Activated CD4-positive, alpha-beta T cell treated with anti-CD3 and anti-CD28 coated beads, Interleukin-2, amount 10 ng/mL, durations not matched to agents 7 days and 5 days (primary cell): ENCODE data around the gene COMMD8. TPM values are rescaled to one million over a fixed set of nuclear protein-coding genes. Genes with fewer than 3 reads are reported as not detected.

Experiments used
- CTCF ChIA-PET: fragments of 350-600 bp; sonication (Branson Sonifier 250); formaldehyde crosslinking; loops from one replicate; lab custom pipeline; 2021; ENCODE audit warnings: antibody characterized with exemption; lab: Charles Lee
- POLR2A ChIA-PET: fragments of 350-600 bp; sonication (Branson Sonifier 250); formaldehyde crosslinking; loops from one replicate; lab custom pipeline; 2021; ENCODE audit warnings: antibody characterized with exemption; lab: Charles Lee
- DNase-seq: peaks from one replicate; pipeline ENCODE4 v3.0.0-alpha.2; 2020
- H3K27ac Mint-ChIP-seq: one replicate; pipeline ENCODE4 v1.8.0; 2021; ENCODE audit warnings: mild to moderate bottlenecking, moderate library complexity, mixed read lengths
- H3K27me3 Mint-ChIP-seq: one replicate; pipeline ENCODE4 v1.8.0; 2021; ENCODE audit warnings: mixed read lengths
- H3K36me3 Mint-ChIP-seq: one replicate; pipeline ENCODE4 v1.8.0; 2021; ENCODE audit warnings: low read depth, mixed read lengths
- H3K4me1 Mint-ChIP-seq: one replicate; pipeline ENCODE4 v1.8.0; 2021; ENCODE audit warnings: mixed read lengths
- H3K4me3 Mint-ChIP-seq: one replicate; pipeline ENCODE4 v1.8.0; 2021; ENCODE audit warnings: mild to moderate bottlenecking, moderate library complexity, mixed read lengths
- H3K9me3 Mint-ChIP-seq: one replicate; pipeline ENCODE4 v1.8.0; 2021; ENCODE audit warnings: mixed read lengths
- total RNA-seq, 2 experiments: library from RNA; stranded (reverse); gene quantifications; one replicate each; pipeline ENCODE4 v1.2.3, GENCODE V29; 2021

The COMMD8 gene
- total RNA-seq, 2 experiments from 2014 or later = 19.9 to 23.0 TPM

DNA sequence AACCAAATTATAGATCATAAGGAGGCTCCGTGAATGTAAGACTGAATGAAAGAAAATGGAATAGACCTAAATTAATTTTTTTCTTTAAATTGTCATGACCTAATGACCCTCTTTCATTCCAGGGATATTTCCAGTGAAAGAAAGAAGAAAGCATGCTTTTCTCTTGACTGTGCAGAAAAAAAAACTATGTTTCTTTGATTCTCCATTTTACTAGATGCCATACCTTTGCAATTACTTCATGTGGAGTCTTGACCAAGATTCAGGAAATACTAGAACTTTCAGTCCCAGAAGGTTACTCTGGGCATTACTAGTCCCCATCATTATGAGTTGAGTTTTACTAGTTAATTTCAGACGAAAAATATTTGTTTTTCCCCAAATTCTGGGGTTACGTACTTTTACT lies 6.4 kb upstream of the COMMD8 start:
- DNase-seq = no peak
- Mint-ChIP-seq H3K36me3 (no peaks in the 10 kb centered on the region), H3K27ac (no peak overlapping the region), H3K9me3 (no peaks in the 10 kb centered on the region), H3K27me3 (peaks cover 7% of the 10 kb centered on the region), H3K4me3 (no peak overlapping the region), H3K4me1 (no peaks in the 10 kb centered on the region)
- CTCF ChIA-PET = no interaction called here
- POLR2A ChIA-PET = no interaction called here

DNA sequence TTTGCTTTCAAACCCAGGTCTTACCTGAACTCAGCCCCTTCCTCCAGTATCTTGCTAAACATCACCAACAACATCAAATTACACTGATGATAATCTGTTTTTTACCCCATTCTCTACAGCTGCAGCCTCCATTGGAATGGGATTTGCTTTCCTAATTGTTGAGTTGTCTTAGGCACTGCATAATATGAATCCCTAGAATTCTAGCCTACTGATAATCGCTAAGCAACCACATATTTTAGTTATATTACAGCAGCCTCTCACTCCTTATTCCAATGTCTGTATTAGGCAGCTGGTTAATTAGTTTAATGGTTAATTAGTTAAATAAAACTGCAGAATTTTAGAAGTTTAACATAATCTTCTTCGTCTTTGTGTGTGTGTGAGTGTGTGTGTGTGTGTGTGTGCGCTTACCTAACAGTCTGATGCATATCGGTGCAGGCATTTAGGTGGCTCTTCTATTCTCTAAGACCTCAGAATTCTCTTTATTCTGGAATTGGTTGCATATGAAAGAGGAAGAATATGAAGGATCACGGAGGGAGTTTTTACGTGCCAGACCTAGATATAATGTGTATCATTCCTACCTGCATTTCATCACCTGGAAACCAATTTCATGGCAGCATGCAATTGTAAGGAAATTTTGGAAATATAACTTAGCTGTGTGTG lies 5.3 kb upstream of the COMMD8 start:
- POLR2A ChIA-PET = no interaction called here
- CTCF ChIA-PET = interaction anchor here (1.4 kb wide), 1 partner anchor 8 kb away, joined by 3 read pairs; no protein-coding TSS in a partner anchor
- peaks cover 1% of the 10 kb centered on the region for H3K4me1 Mint-ChIP-seq

GRCh38 chr4:47466056-47466785 lies 2.7 kb upstream of the COMMD8 start:
- Mint-ChIP-seq H3K27ac (no peak overlapping the region), H3K9me3 (no peaks in the 10 kb centered on the region), H3K27me3 (peaks cover 4% of the 10 kb centered on the region), H3K4me1 (peaks cover 23% of the 10 kb centered on the region), H3K4me3 (no peak overlapping the region), H3K36me3 (peaks cover 3% of the 10 kb centered on the region)
- no peak for DNase-seq
- POLR2A ChIA-PET = no interaction called here
- CTCF ChIA-PET = no interaction called here

More for the DNA sequence above, 5.3 kb upstream of the COMMD8 start:
- H3K27me3 Mint-ChIP-seq = peaks cover 4% of the 10 kb centered on the region
- no peak for DNase-seq
- H3K36me3 Mint-ChIP-seq = no peaks in the 10 kb centered on the region
- H3K9me3 Mint-ChIP-seq = no peaks in the 10 kb centered on the region
- no peak overlapping the region for H3K27ac Mint-ChIP-seq
- H3K4me3 Mint-ChIP-seq = no peak overlapping the region

DNA sequence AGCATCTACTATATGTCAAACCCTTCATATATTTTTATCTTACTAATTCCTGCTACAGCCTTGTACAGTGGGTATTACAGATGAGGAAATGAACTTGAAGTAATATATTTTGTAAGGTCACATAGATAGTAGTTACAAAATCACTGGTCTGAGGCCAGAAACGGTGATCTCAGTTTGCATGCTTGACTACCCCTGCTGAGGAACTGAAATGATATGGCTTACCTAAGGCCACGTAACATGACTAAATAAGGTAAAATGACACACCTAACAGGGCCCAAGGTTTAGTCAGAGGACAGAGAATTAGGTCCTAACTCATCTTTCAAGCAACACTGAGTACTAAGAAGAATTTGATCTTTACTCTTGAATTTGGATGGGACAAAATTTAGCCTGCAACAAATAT lies 1.5 kb upstream of the COMMD8 start:
- no peak for DNase-seq
- ChIA-PET POLR2A (no interaction called here), CTCF (interaction anchor here (0.6 to 3.3 kb wide), 3 partner anchors 19 to 91 kb away, joined by 3 to 14 read pairs (median 3); partner anchors contain the start of gene ATP10D)
- Mint-ChIP-seq H3K4me3 (no peak overlapping the region), H3K27ac (no peak overlapping the region), H3K9me3 (no peaks in the 10 kb centered on the region), H3K27me3 (peaks cover 4% of the 10 kb centered on the region), H3K36me3 (peaks cover 3% of the 10 kb centered on the region), H3K4me1 (peaks cover 28% of the 10 kb centered on the region)

- H3K4me1 Mint-ChIP-seq = peaks cover 31% of the 10 kb centered on the region
These were observed 685 bp downstream of the COMMD8 start for GRCh38 chr4:47462799-47463234.

DNA sequence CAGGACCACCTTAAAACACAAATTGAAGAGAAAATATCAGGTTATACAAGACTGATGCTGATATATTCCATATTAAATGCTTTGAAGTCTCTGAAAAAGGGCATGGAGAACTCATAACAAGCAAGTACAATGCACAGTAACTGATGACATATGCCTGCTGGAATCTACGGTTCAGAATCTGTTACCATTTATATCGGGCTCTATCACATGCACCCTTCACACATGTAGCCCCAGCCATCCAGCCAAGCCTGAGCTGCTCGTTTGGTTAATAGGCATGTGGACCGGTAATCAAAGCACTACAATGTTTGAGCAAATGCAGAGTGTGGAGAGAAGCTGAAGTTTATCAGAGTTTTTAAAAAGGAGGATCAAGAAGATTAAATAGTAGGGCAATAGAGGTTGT lies 11.8 kb downstream of the COMMD8 start:
- POLR2A ChIA-PET = no interaction called here
- Mint-ChIP-seq H3K36me3 (peaks cover 26% of the 10 kb centered on the region), H3K9me3 (no peaks in the 10 kb centered on the region), H3K27ac (no peak overlapping the region), H3K4me1 (no peaks in the 10 kb centered on the region), H3K4me3 (no peak overlapping the region), H3K27me3 (no peaks in the 10 kb centered on the region)
- CTCF ChIA-PET = no interaction called here
- DNase-seq = no peak

More at GRCh38 chr4:47462799-47463234, 685 bp downstream of the COMMD8 start:
- ChIA-PET POLR2A (interaction anchor here (0.6 to 1.0 kb wide), 2 partner anchors 10 to 22 kb away, joined by 3 to 5 read pairs; partner anchors contain the start of gene ATP10D), CTCF (interaction anchor here (0.8 to 3.3 kb wide), 7 partner anchors 8 to 32 kb away, joined by 3 to 14 read pairs (median 6); partner anchors contain the start of gene ATP10D)
- H3K27me3 Mint-ChIP-seq = no peaks in the 10 kb centered on the region
- H3K27ac Mint-ChIP-seq = peak overlapping the region; percentile 90
- peak overlapping the region; percentile 84 for H3K4me3 Mint-ChIP-seq
- H3K9me3 Mint-ChIP-seq = no peaks in the 10 kb centered on the region
- peaks cover 16% of the 10 kb centered on the region for H3K36me3 Mint-ChIP-seq
- DNase-seq = no peak

- CTCF ChIA-PET = no interaction called here
- no peak overlapping the region for H3K4me3 Mint-ChIP-seq
These were observed 19.5 kb downstream of the COMMD8 start for GRCh38 chr4:47444031-47444430.

DNA sequence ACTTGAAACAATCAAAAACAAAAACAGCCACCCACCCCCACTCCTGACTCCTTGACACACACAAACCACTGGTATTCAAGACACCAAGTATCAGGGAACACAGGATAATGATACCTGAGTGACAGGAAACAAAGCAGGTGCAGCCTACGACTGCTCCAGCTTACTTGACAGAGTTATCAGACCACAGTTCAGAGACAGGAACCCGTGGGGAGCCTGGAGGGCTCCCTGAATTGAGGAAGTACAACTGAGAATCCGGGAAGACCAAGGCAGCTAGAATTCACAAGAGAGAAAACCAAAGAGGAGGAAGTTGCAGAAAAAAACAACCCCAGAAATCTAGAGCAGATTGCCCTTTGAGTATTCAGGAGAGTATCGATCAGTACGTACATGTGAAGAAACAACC lies 20.5 kb downstream of the COMMD8 start:
- no peak for DNase-seq
- CTCF ChIA-PET = no interaction called here
- peaks cover 8% of the 10 kb centered on the region for H3K4me1 Mint-ChIP-seq

More at GRCh38 chr4:47444031-47444430, 19.5 kb downstream of the COMMD8 start:
- Mint-ChIP-seq H3K27me3 (no peaks in the 10 kb centered on the region), H3K4me1 (peaks cover 8% of the 10 kb centered on the region), H3K27ac (no peak overlapping the region), H3K36me3 (peaks cover under 1% of the 10 kb centered on the region), H3K9me3 (no peaks in the 10 kb centered on the region)
- POLR2A ChIA-PET = no interaction called here
- DNase-seq = no peak

GRCh38 chr4:47434931-47435330 lies 28.6 kb downstream of the COMMD8 start:
- Mint-ChIP-seq H3K27me3 (peaks cover 6% of the 10 kb centered on the region), H3K4me1 (no peaks in the 10 kb centered on the region), H3K9me3 (no peaks in the 10 kb centered on the region), H3K36me3 (no peaks in the 10 kb centered on the region), H3K4me3 (no peak overlapping the region), H3K27ac (no peak overlapping the region)
- ChIA-PET POLR2A (no interaction called here), CTCF (no interaction called here)
- DNase-seq = no peak

More for the DNA sequence above, 20.5 kb downstream of the COMMD8 start:
- Mint-ChIP-seq H3K4me3 (no peak overlapping the region), H3K36me3 (no peaks in the 10 kb centered on the region), H3K27ac (no peak overlapping the region), H3K27me3 (no peaks in the 10 kb centered on the region), H3K9me3 (no peaks in the 10 kb centered on the region)
- POLR2A ChIA-PET = no interaction called here

DNA sequence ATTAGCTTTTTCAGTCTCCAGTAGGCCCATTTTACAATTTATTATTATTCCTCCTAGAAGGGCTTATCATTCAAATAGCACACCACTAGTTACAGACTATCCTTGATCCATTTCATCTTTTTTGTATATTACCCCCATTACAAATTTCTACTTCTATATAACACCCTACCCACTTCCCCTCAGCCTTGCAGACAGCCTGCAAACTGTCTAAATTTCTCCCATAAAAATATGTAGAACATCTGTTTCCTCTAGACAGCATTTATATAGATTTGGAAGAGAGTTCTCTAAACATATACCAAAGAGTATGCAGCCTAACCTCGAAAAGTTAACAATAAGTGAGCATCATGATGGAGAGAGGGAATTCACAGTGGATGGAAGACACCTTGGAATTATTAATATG lies 30.8 kb downstream of the COMMD8 start:
- Mint-ChIP-seq H3K27me3 (peaks cover 6% of the 10 kb centered on the region), H3K4me3 (no peak overlapping the region), H3K4me1 (no peaks in the 10 kb centered on the region), H3K27ac (no peak overlapping the region), H3K9me3 (no peaks in the 10 kb centered on the region), H3K36me3 (no peaks in the 10 kb centered on the region)
- ChIA-PET CTCF (no interaction called here), POLR2A (no interaction called here)
- DNase-seq = no peak

DNA sequence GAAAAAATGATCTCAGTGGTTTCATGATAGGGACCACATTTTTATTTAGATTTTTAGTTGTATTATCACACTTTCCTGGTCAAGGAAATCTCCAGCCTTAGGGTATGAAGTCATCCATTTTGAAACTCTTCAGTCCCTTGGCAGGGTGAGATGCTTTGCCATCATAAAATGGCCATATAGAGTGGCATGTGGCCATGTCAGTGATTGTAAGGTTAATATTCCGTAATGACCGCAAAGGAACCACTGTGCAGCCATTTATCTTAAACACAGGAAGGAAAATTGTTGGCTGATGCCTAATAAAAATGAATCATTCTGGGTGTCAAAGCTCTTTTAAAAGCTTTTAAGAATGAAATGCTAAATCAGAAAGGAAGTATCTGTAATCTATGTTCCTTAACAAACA lies 35.6 kb downstream of the COMMD8 start:
- no peak for DNase-seq
- CTCF ChIA-PET = interaction anchor here (1.2 kb wide), 1 partner anchor 20 kb away, joined by 3 read pairs; no protein-coding TSS in a partner anchor
- POLR2A ChIA-PET = no interaction called here
- no peak overlapping the region for H3K27ac Mint-ChIP-seq
- no peaks in the 10 kb centered on the region for H3K36me3 Mint-ChIP-seq
- H3K27me3 Mint-ChIP-seq = peaks cover 5% of the 10 kb centered on the region
- H3K4me3 Mint-ChIP-seq = no peak overlapping the region
- no peaks in the 10 kb centered on the region for H3K4me1 Mint-ChIP-seq
- no peaks in the 10 kb centered on the region for H3K9me3 Mint-ChIP-seq

- no peak for DNase-seq
- no peak overlapping the region for H3K4me3 Mint-ChIP-seq
- CTCF ChIA-PET = interaction anchor here (1.0 kb wide), 1 partner anchor 13 kb away, joined by 3 read pairs; no protein-coding TSS in a partner anchor
- POLR2A ChIA-PET = no interaction called here
- H3K27ac Mint-ChIP-seq = no peak overlapping the region
- peaks cover 4% of the 10 kb centered on the region for H3K27me3 Mint-ChIP-seq
- no peaks in the 10 kb centered on the region for H3K36me3 Mint-ChIP-seq
- H3K9me3 Mint-ChIP-seq = no peaks in the 10 kb centered on the region
- no peaks in the 10 kb centered on the region for H3K4me1 Mint-ChIP-seq
These were observed 37.9 kb downstream of the COMMD8 start for GRCh38 chr4:47425628-47426027.

DNA sequence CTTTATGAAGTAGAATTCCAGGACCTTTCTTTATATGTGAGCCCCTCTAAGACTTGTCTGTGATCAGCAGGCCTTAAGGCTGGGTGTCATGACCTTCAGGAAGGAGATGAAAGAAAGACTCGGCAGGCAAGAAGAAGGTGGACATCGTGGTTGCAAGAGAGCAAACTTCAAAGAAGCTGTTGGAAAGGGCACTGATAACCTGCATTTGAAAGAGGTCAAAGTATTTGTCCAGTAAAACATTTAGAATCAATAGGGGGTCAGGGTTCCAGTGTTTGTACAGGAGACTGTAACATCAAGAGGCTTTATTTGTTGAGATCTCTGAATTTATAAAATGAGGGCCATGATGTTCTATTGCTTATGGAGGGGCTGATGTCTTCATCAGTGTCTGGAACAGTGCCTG lies 44.2 kb downstream of the COMMD8 start:
- H3K4me1 Mint-ChIP-seq = no peaks in the 10 kb centered on the region

More for the DNA sequence above, 44.2 kb downstream of the COMMD8 start:
- Mint-ChIP-seq H3K4me3 (no peak overlapping the region), H3K9me3 (no peaks in the 10 kb centered on the region), H3K27me3 (peaks cover 10% of the 10 kb centered on the region), H3K36me3 (no peaks in the 10 kb centered on the region), H3K27ac (no peak overlapping the region)
- POLR2A ChIA-PET = no interaction called here
- no peak for DNase-seq
- CTCF ChIA-PET = no interaction called here
